Smooth muscle cell (in vitro differentiated cells): ENCODE data around the gene WAC. TPM values are rescaled to one million over a fixed set of nuclear protein-coding genes. Genes with fewer than 3 reads are reported as not detected.

ENCODE experiments used
- DNase-seq: peaks from one replicate; lab custom pipeline; 2025; ENCODE audit not compliant: unreplicated experiment; lab: John Stamatoyannopoulos, UW
- H2AFZ ChIP-seq: fragments of 200-600 bp; sonication (generic); 2 replicates; pipeline ENCODE4 v1.6.0; 2016; ENCODE audit warnings: antibody characterized with exemption, low read depth, mild to moderate bottlenecking
- H3F3A ChIP-seq: fragments of 200-600 bp; sonication (generic); 2 replicates; pipeline ENCODE4 v1.6.0; 2017; ENCODE audit warnings: antibody characterized with exemption, low read depth
- H3K27ac ChIP-seq: fragments of 200-600 bp; sonication (generic); 2 replicates; pipeline ENCODE4 v1.5.1; 2016; ENCODE audit warnings: low read depth, mild to moderate bottlenecking
- H3K27me3 ChIP-seq: fragments of 200-600 bp; sonication (generic); 2 replicates; pipeline ENCODE4 v1.6.1; 2016; ENCODE audit warnings: low read depth, mild to moderate bottlenecking
- H3K36me3 ChIP-seq: fragments of 200-600 bp; sonication (generic); 2 replicates; pipeline ENCODE4 v1.5.1; 2016; ENCODE audit warnings: low read depth
- H3K4me1 ChIP-seq: fragments of 200-600 bp; sonication (generic); 2 replicates; pipeline ENCODE4 v1.5.1; 2016; ENCODE audit warnings: low read depth
- H3K4me2 ChIP-seq: fragments of 200-600 bp; sonication (generic); 2 replicates; pipeline ENCODE4 v1.6.0; 2016; ENCODE audit warnings: mild to moderate bottlenecking
- H3K4me3 ChIP-seq: fragments of 200-600 bp; sonication (generic); 2 replicates; pipeline ENCODE4 v1.5.1; 2016; ENCODE audit warnings: mild to moderate bottlenecking
- H3K79me2 ChIP-seq: fragments of 200-600 bp; sonication (generic); 2 replicates; pipeline ENCODE4 v1.6.0; 2016; ENCODE audit warnings: low read depth, mild to moderate bottlenecking
- H3K9ac ChIP-seq: fragments of 200-600 bp; sonication (generic); 2 replicates; pipeline ENCODE4 v1.6.0; 2016; ENCODE audit warnings: low read depth
- H3K9me3 ChIP-seq: fragments of 200-600 bp; sonication (generic); replicated peaks from 2 replicates; pipeline ENCODE4 v1.5.1; 2016; ENCODE audit warnings: low read depth
- H4K20me1 ChIP-seq: fragments of 200-600 bp; sonication (generic); 2 replicates; pipeline ENCODE4 v1.6.0; 2016; ENCODE audit warnings: low read depth
- CTCF ChIP-seq: fragments of 200-600 bp; sonication (generic); IDR thresholded peaks from 2 replicates; pipeline ENCODE4 v1.5.1; 2017; ENCODE audit warnings: borderline replicate concordance, mild to moderate bottlenecking, antibody characterized with exemption; ENCODE audit not compliant: insufficient read depth, poor library complexity, severe bottlenecking
- WGBS: methylation state at CpG from one replicate; pipeline ENCODE4 v1.1.7; 2016; ENCODE audit warnings: low lambda C conversion rate; 5-methylcytosine and 5-hydroxymethylcytosine counted together
- polyA plus RNA-seq: library from polyadenylated mRNA; unstranded; fragments of >200 nt; fragmentation: Nextera tagmentation; extraction: Ambion mirVana; gene quantifications from 2 replicates; pipeline ENCODE4 v1.2.1, GENCODE V29; 2016
- total RNA-seq: library from RNA; depleted of rRNA; stranded (reverse); fragments of >200 nt; gene quantifications from 2 replicates; pipeline ENCODE4 v1.2.3, GENCODE V29; 2014

WAC gene
- total and polyA plus RNA-seq, 2 experiments from 2014 or later, result 52.2 to 97.5 TPM

GRCh38 chr10:28661035-28661434 is 128.1 kb downstream of the WAC start:
- Histone ChIP-seq H3K4me3 (no peak overlapping the region), H3K9ac (no peak overlapping the region), H3F3A (peaks cover 10% of the 10 kb centered on the region), H3K36me3 (no peaks in the 10 kb centered on the region), H2AFZ (no peak overlapping the region), H3K79me2 (peaks cover 2% of the 10 kb centered on the region), H3K27ac (peak overlapping the region; percentile 29), H3K4me2 (no peak overlapping the region), H3K27me3 (no peaks in the 10 kb centered on the region), H4K20me1 (no peaks in the 10 kb centered on the region), H3K4me1 (no peaks in the 10 kb centered on the region), H3K9me3 (no peaks in the 10 kb centered on the region)
- DNase-seq, result no peak
- no peak for TF ChIP-seq CTCF
- WGBS, result 37% methylated on average over 3 of the region's 3 CpGs

- WGBS, result 8% methylated on average over 9 of the region's 9 CpGs
- Histone ChIP-seq H3K4me2 (peak overlapping the region; percentile 75), H3F3A (peaks cover 29% of the 10 kb centered on the region), H2AFZ (no peak overlapping the region), H3K4me1 (peaks cover 12% of the 10 kb centered on the region), H3K9me3 (no peaks in the 10 kb centered on the region), H4K20me1 (no peaks in the 10 kb centered on the region), H3K9ac (no peak overlapping the region), H3K27ac (peak overlapping the region; percentile 75), H3K36me3 (no peaks in the 10 kb centered on the region), H3K79me2 (peaks cover 2% of the 10 kb centered on the region), H3K4me3 (no peak overlapping the region), H3K27me3 (no peaks in the 10 kb centered on the region)
- peak; percentile 99 for TF ChIP-seq CTCF
- peak; percentile 30 for DNase-seq
These were observed 130.9 kb downstream of the WAC start for GRCh38 chr10:28663576-28664368.

GRCh38 chr10:28664369-28664740 is 131.4 kb downstream of the WAC start:
- Histone ChIP-seq H3K9me3 (no peaks in the 10 kb centered on the region), H3K27ac (peak overlapping the region; percentile 75), H3F3A (peaks cover 29% of the 10 kb centered on the region), H4K20me1 (no peaks in the 10 kb centered on the region), H3K79me2 (peaks cover 5% of the 10 kb centered on the region), H3K36me3 (no peaks in the 10 kb centered on the region), H3K4me3 (no peak overlapping the region), H3K27me3 (no peaks in the 10 kb centered on the region), H2AFZ (no peak overlapping the region), H3K4me2 (peak overlapping the region; percentile 75), H3K9ac (no peak overlapping the region), H3K4me1 (peaks cover 12% of the 10 kb centered on the region)
- no peak for TF ChIP-seq CTCF
- 22% methylated on average over 6 of the region's 6 CpGs for whole genome bisulfite sequencing
- no peak for DNase-seq
